Measurements from ENCODE around the gene ZNF791.

GRCh38 chr19:12623361-12624031 lies 12.8 kb downstream of the ZNF791 start:
- TF ChIP-seq TAF1 (conservative IDR thresholded peaks at IDR 0.05) (no peak), MAX (IDR thresholded peaks at IDR 0.05) (no peak), ATF3 (IDR thresholded peaks at IDR 0.05) (no peak), CTCF (IDR thresholded peaks at IDR 0.05; ENCODE audit: low read depth, low read length, missing input control) (no peak), RAD21 (IDR thresholded peaks at IDR 0.05) (no peak), REST (IDR thresholded peaks at IDR 0.05) (no peak), JUND (IDR thresholded peaks at IDR 0.05) (no peak), FOXA1 (IDR thresholded peaks at IDR 0.05) (no peak), RXRA (IDR thresholded peaks at IDR 0.05) (no peak), EGR1 (IDR thresholded peaks at IDR 0.05; ENCODE audit: low read depth in 2 of 2) (no peak), YY1 (IDR thresholded peaks at IDR 0.05) (no peak), ZBTB33 (IDR thresholded peaks at IDR 0.05) (no peak), SP1 (IDR thresholded peaks at IDR 0.05) (no peak)
